GM12892 (cell line): Measurements from ENCODE around the gene PRPF19.

Source experiments
- POLR2A ChIP-seq: IDR thresholded peaks from 2 replicates; pipeline ENCODE4 v1.6.1; 2011; ENCODE audit warnings: low read depth, low read length, control low read depth
- POLR2AphosphoS5 ChIP-seq: IDR thresholded peaks from 2 replicates; pipeline ENCODE4 v1.6.1; 2011; ENCODE audit warnings: low read depth, low read length, control low read depth

- no peak for TF ChIP-seq POLR2AphosphoS5
- TF ChIP-seq POLR2A, result no peak
Observed at GRCh38 chr11:60947700-60948099, 41.3 kb upstream of the PRPF19 start.
